ENCODE data around the gene LGI1. TPM values are rescaled to one million over a fixed set of nuclear protein-coding genes. Genes with fewer than 3 reads are reported as not detected.
"Not testable (repeated sequence)": the region's sequence is repeated elsewhere in the genome, so short reads cannot be mapped to it uniquely, and the experiment has no call there.

The LGI1 gene
- total RNA-seq, 1 experiment from 2014 or later: 1.2 TPM

- Histone ChIP-seq H3K4ac (ENCODE audit: low read depth, low read length) (no peak overlapping the region), H3K4me2 (ENCODE audit: insufficient read depth, insufficient read length, low read length) (no peak overlapping the region), H2AK5ac (ENCODE audit: insufficient read length, low read length) (no peak overlapping the region), H3K4me1 (ENCODE audit: insufficient read depth, low read length) (no peaks in the 10 kb centered on the region), H3K14ac (ENCODE audit: insufficient read depth, low read length) (no peak overlapping the region), H4K5ac (ENCODE audit: insufficient read length, low read depth, low read length) (no peak overlapping the region), H3K9ac (ENCODE audit: extremely low read depth, insufficient read length, low read length) (no peak overlapping the region), H2BK15ac (ENCODE audit: low read depth, low read length) (no peak overlapping the region), H3K79me1 (ENCODE audit: insufficient read depth, low read depth, low read length, poor library complexity, severe bottlenecking) (no peaks in the 10 kb centered on the region), H2BK120ac (ENCODE audit: low read depth, low read length, poor library complexity, severe bottlenecking) (no peak overlapping the region), H4K91ac (ENCODE audit: insufficient read length, low read depth, low read length) (no peak overlapping the region), H3K9me3 (ENCODE audit: control insufficient read depth, low read depth, low read length) (no peaks in the 10 kb centered on the region), H3K27ac (ENCODE audit: insufficient read length, low read depth, low read length) (no peak overlapping the region), H3K18ac (ENCODE audit: insufficient read length, low read depth, low read length) (no peak overlapping the region), H3K23ac (ENCODE audit: insufficient read length, low read depth, low read length) (no peak overlapping the region), H3K56ac (ENCODE audit: insufficient read length, low read depth, low read length) (no peak overlapping the region), H3K79me2 (ENCODE audit: insufficient read depth, low read length) (no peaks in the 10 kb centered on the region), H2BK20ac (ENCODE audit: low read depth, low read length, poor library complexity, severe bottlenecking) (no peak overlapping the region), H3K23me2 (ENCODE audit: insufficient read length, low read depth, low read length, poor library complexity, severe bottlenecking) (no peaks in the 10 kb centered on the region), H4K8ac (replicated peaks; ENCODE audit: insufficient read length, low read depth, low read length) (no peak overlapping the region), H3K27me3 (ENCODE audit: insufficient read depth, low read length) (no peaks in the 10 kb centered on the region), H4K20me1 (ENCODE audit: control insufficient read depth, insufficient read depth, insufficient read length) (no peaks in the 10 kb centered on the region), H2BK12ac (ENCODE audit: insufficient read length, low read depth, low read length) (no peak overlapping the region), H2AFZ (ENCODE audit: low read length) (no peak overlapping the region), H2BK5ac (ENCODE audit: insufficient read length, low read length) (no peak overlapping the region), H3T11ph (ENCODE audit: low read length) (no peak overlapping the region)
- no CpG with 5 or more reads among the region's 11 CpGs for WGBS (ENCODE audit: extremely low coverage, insufficient read length, low lambda C conversion rate)
- no peak overlapping the region for H3K27ac Mint-ChIP-seq
- H3K4me3 Mint-ChIP-seq: no peak overlapping the region
- H3K27me3 Mint-ChIP-seq (ENCODE audit: low read depth): peaks cover 72% of the 10 kb centered on the region
- peaks cover 8 to 11% of the 10 kb centered on the region in 2 experiments for H3K4me1 Mint-ChIP-seq
- no peaks in the 10 kb centered on the region for H3K36me3 Mint-ChIP-seq (ENCODE audit: insufficient read depth in 1 of 3, low read depth in 3 of 3)
- H3K9me3 Mint-ChIP-seq: peaks cover under 1 to 3% of the 10 kb centered on the region in 2 experiments; a peak in 4 of 5 replicates
- TF ChIP-seq CTCF (conservative IDR thresholded peaks at IDR 0.05): no peak
- no peak for DNase-seq
These were observed 69.5 kb downstream of the LGI1 start for GRCh38 chr10:93827056-93827804.

GRCh38 chr10:93831065-93831464 is 73.3 kb downstream of the LGI1 start:
- H4K91ac ChIP-seq (ENCODE audit: insufficient read length, low read depth, low read length); H3K18ac ChIP-seq (ENCODE audit: insufficient read length, low read depth, low read length); H2AK5ac ChIP-seq (ENCODE audit: insufficient read length, low read length); H3K79me1 ChIP-seq (ENCODE audit: insufficient read depth, low read depth, low read length, poor library complexity, severe bottlenecking); H3K9me3 ChIP-seq (ENCODE audit: control insufficient read depth, low read depth, low read length); H3K4me2 ChIP-seq (ENCODE audit: insufficient read depth, insufficient read length, low read length); DNase-seq; H3K23me2 ChIP-seq (ENCODE audit: insufficient read length, low read depth, low read length, poor library complexity, severe bottlenecking); H3K27ac ChIP-seq (ENCODE audit: insufficient read length, low read depth, low read length); H2BK15ac ChIP-seq (ENCODE audit: low read depth, low read length); H3K4me1 Mint-ChIP-seq; H2BK120ac ChIP-seq (ENCODE audit: low read depth, low read length, poor library complexity, severe bottlenecking); H3K14ac ChIP-seq (ENCODE audit: insufficient read depth, low read length); H3K4me3 Mint-ChIP-seq; H2AFZ ChIP-seq (ENCODE audit: low read length); H3K4ac ChIP-seq (ENCODE audit: low read depth, low read length); H2BK5ac ChIP-seq (ENCODE audit: insufficient read length, low read length); H3K27ac Mint-ChIP-seq; H4K5ac ChIP-seq (ENCODE audit: insufficient read length, low read depth, low read length); H3K79me2 ChIP-seq (ENCODE audit: insufficient read depth, low read length); H3K56ac ChIP-seq (ENCODE audit: insufficient read length, low read depth, low read length); H2BK12ac ChIP-seq (ENCODE audit: insufficient read length, low read depth, low read length); H4K8ac ChIP-seq (replicated peaks; ENCODE audit: insufficient read length, low read depth, low read length); H3K4me1 ChIP-seq (ENCODE audit: insufficient read depth, low read length); H3K23ac ChIP-seq (ENCODE audit: insufficient read length, low read depth, low read length); H3K9ac ChIP-seq (ENCODE audit: extremely low read depth, insufficient read length, low read length); H3T11ph ChIP-seq (ENCODE audit: low read length); H2BK20ac ChIP-seq (ENCODE audit: low read depth, low read length, poor library complexity, severe bottlenecking); H4K20me1 ChIP-seq (ENCODE audit: control insufficient read depth, insufficient read depth, insufficient read length): not testable (repeated sequence)
- peaks cover 12% of the 10 kb centered on the region; the same call in 1 of the 2 replicates for H3K27me3 ChIP-seq (ENCODE audit: insufficient read depth, low read length)
- H3K27me3 Mint-ChIP-seq (ENCODE audit: low read depth): peaks cover 100% of the 10 kb centered on the region
- WGBS (ENCODE audit: extremely low coverage, insufficient read length, low lambda C conversion rate): no CpG with 5 or more reads among the region's 1 CpG
- peaks cover 24 to 29% of the 10 kb centered on the region in 2 experiments for H3K9me3 Mint-ChIP-seq
- H3K36me3 Mint-ChIP-seq (ENCODE audit: insufficient read depth in 1 of 3, low read depth in 3 of 3): peaks cover 6 to 13% (median 11%) of the 10 kb centered on the region in 3 experiments; a peak in 6 of 7 replicates
